PC-9 (cell line): ENCODE data around the gene CNKSR3.

Experiments
- CTCF ChIP-seq: fragments of 200-600 bp; sonication (generic); conservative IDR thresholded peaks from 2 replicates; pipeline ENCODE4 v1.6.1; 2017; ENCODE audit warnings: mixed run types, antibody characterized with exemption, mild to moderate bottlenecking, moderate library complexity
- EZH2 ChIP-seq: fragments of 200-600 bp; sonication (generic); IDR thresholded peaks from 2 replicates; pipeline ENCODE4 v1.8.0; 2017; ENCODE audit warnings: antibody characterized with exemption, low read depth

- TF ChIP-seq CTCF, result no peak
- TF ChIP-seq EZH2, result no peak
Measured at GRCh38 chr6:154476494-154476893, 34.0 kb downstream of the CNKSR3 start.
